Measurements from ENCODE around the gene C1QC.

C1QC gene

DNA sequence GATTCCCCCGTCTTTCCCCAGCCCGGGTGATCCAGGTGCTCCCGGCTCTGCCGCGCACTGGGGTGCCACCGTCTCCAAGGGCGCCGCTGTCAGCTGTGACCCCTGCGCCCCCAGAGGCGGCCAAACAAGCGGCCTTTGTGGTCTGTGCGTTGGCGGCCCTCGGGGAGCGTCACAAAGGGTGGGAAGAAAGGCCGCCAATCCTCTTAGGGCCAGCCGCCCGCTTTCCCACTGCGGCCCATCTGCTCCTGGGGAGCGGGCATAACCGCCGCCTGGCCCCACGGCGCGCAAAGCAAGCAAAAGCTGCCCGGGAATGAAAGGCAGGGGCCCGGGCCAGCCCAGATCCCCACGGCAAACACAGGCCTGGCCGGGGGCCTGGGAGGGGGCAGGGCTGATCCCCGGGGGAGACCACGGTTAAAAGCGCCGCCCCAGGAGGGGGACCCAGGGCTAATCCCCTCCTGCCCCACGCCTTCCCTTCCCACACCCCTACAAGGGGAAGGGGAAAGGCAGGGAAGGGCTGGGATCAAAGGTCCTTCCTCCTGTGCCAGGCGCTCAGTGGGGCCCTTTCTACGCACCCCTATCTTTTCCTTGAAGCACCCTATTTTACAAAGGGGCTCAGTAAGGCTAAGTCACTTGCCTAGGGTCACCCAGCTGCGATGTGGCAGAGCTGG, 33.6 kb downstream of the C1QC start:
- Histone ChIP-seq H3K4me3 (ENCODE audit: low read depth, low read length) (no peak overlapping the region), H3K36me3 (no peaks in the 10 kb centered on the region), H3K27me3 (no peaks in the 10 kb centered on the region), H3K9me3 (no peaks in the 10 kb centered on the region), H3K4me1 (no peaks in the 10 kb centered on the region)
- DNase-seq: no peak
- TF ChIP-seq, protein P1, sequence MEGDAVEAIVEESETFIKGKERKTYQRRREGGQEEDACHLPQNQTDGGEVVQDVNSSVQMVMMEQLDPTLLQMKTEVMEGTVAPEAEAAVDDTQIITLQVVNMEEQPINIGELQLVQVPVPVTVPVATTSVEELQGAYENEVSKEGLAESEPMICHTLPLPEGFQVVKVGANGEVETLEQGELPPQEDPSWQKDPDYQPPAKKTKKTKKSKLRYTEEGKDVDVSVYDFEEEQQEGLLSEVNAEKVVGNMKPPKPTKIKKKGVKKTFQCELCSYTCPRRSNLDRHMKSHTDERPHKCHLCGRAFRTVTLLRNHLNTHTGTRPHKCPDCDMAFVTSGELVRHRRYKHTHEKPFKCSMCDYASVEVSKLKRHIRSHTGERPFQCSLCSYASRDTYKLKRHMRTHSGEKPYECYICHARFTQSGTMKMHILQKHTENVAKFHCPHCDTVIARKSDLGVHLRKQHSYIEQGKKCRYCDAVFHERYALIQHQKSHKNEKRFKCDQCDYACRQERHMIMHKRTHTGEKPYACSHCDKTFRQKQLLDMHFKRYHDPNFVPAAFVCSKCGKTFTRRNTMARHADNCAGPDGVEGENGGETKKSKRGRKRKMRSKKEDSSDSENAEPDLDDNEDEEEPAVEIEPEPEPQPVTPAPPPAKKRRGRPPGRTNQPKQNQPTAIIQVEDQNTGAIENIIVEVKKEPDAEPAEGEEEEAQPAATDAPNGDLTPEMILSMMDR (IDR thresholded peaks at IDR 0.05; ENCODE audit: low read depth, low read length): no peak

DNA sequence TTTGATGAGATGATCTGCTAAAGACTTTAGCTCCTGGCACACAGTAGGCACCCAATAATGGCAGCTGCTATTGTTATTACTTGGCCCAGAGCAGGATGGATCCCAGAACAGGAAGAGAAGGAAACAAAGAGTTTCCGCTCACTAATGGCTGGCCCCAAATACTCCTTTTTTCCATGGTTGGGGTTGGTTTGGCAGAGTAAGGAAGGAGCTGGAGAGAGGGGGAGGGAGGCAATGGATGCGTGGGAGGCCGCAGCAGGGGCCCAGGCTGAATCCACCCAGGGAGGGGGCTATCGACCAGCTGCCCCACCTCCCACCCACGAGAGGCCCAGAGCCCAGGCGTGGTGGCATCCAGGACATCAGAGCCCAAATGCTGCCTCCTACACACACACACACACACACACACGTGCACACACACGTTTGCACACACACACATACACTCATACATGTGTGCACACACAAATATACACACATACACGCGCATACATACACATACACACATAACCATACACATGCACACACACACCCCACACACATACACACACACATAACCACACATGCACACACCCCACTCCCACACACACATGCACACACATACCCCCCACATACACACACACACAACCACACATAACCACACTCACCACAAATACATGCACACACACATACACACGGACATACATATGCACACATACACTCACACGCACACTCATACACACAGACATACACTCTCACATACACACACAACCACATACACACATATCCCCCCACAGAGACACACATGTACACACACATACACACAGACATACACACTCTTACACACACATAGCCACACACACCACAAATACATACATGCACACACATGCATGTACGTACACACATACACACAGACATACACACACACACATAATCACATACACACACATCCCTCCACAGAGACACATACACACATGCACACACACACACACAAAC, 34.8 kb downstream of the C1QC start:
- Histone ChIP-seq H3K4me3 (ENCODE audit: low read depth, low read length) (no peak overlapping the region), H3K27me3 (no peaks in the 10 kb centered on the region), H3K4me1 (no peaks in the 10 kb centered on the region), H3K36me3 (no peaks in the 10 kb centered on the region), H3K9me3 (no peaks in the 10 kb centered on the region)
- DNase-seq: no peak
- TF ChIP-seq, protein P1 (IDR thresholded peaks at IDR 0.05; ENCODE audit: low read depth, low read length): no peak

DNA sequence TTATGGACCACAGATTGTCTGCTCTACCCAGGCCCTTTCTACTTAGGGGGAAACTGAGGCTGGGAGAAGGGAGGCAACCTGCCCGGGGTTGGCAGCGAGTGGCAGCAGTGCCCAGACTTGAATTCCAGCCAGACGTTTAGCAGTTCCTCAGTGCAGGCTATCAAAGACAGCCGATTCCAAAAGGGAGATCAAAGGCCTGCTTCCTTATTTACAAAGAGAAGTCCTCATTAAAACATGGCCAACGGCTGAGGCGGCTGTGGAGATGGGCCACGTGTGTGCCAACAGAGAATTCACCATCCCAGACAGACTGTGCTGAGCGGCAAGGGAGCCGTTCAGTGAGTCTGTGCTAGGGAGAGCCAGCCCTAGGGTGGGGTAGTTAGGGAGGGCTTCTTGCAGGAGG, 37.3 kb downstream of the C1QC start:
- TF ChIP-seq, protein P1 (IDR thresholded peaks at IDR 0.05; ENCODE audit: low read depth, low read length): no peak
- no peak for DNase-seq
- no peaks in the 10 kb centered on the region for H3K27me3 ChIP-seq

DNA sequence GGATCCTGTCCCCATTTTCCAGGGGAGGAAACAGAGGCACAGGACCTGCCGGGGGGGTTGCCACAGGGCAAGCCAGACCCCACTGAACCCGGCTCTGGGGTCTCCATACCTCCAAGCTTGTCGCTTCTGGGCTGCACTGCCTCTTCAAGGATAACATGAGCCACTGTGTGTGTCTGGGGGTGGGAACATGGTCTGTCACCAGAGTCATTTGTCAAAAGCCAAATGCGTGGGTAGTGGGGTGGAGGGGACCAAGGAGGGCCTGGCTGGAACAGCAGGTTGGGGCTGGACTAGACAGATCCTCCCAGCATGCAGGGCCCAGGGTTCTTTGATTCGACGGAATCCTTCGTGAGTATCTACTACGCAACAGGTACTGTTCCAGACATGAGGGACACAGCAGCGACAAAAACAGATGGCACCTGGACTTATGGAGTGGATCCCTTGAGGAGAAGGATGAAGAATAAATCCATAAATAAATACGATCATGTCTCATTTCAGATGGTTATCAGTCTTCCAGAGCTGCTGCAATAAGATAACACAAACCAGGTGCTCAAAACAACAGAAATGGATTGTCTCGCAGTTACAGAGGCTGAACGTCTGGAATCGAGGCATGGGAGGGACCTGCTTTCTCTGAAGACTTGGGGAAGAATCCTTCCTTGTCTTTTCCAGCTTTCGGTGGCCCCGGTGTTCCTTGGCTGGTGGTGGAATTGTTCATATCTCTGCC, 38.3 kb downstream of the C1QC start:
- Histone ChIP-seq H3K4me3 (ENCODE audit: low read depth, low read length) (no peak overlapping the region), H3K9me3 (no peaks in the 10 kb centered on the region), H3K27me3 (no peaks in the 10 kb centered on the region), H3K36me3 (no peaks in the 10 kb centered on the region), H3K4me1 (no peaks in the 10 kb centered on the region)
- TF ChIP-seq, protein P1 (IDR thresholded peaks at IDR 0.05; ENCODE audit: low read depth, low read length): no peak
- no peak for DNase-seq

More for the DNA sequence above, 37.3 kb downstream of the C1QC start:
- no peaks in the 10 kb centered on the region for H3K9me3 ChIP-seq
- no peaks in the 10 kb centered on the region for H3K36me3 ChIP-seq
- H3K4me3 ChIP-seq (ENCODE audit: low read depth, low read length): no peak overlapping the region
- no peaks in the 10 kb centered on the region for H3K4me1 ChIP-seq

DNA sequence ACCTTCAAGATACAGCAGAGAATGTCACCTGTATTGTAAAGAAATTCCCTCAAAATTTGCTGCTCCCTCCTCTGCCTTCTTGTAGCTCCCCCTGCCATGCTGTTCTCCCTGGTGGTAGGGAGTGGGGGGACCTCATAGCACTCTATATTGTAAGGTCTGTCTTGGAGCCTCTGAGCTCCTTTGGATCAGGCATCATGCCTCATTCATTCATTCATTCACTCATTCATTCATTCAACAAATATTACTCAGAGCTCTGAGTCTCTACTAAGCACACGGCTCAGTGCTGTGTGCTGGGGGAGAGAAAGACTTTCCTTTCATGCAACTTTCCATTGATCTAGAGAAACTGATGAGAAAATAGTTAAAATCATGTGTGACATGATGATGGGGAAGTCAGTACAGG, 40.1 kb downstream of the C1QC start:
- TF ChIP-seq, protein P1 (IDR thresholded peaks at IDR 0.05; ENCODE audit: low read depth, low read length): no peak
- Histone ChIP-seq H3K9me3 (no peaks in the 10 kb centered on the region), H3K27me3 (no peaks in the 10 kb centered on the region), H3K4me1 (no peaks in the 10 kb centered on the region), H3K36me3 (no peaks in the 10 kb centered on the region), H3K4me3 (ENCODE audit: low read depth, low read length) (no peak overlapping the region)
- no peak for DNase-seq
